AG04450 (cell line): Measurements from ENCODE around the gene EXOC6B. TPM values are rescaled to one million over a fixed set of nuclear protein-coding genes. Genes with fewer than 3 reads are reported as not detected.

Experiments
- CTCF ChIA-PET: fragments of 300-600, 350-600 bp; formaldehyde crosslinking; extraction: SDS; loops from one replicate; lab custom pipeline; 2022; ENCODE audit warnings: antibody characterized with exemption, inconsistent platforms; lab: Charles Lee
- POLR2A ChIA-PET: fragments of 350-600 bp; formaldehyde crosslinking; extraction: SDS; loops from one replicate; lab custom pipeline; 2021; ENCODE audit warnings: antibody characterized with exemption, inconsistent platforms; lab: Yijun Ruan, JAX
- DNase-seq: peaks from one replicate; pipeline ENCODE4 v3.0.0-alpha.2; 2011; ENCODE audit warnings: low read depth, low spot score
- H3K27ac ChIP-seq: one replicate; pipeline ENCODE4 v1.5.1; 2012; ENCODE audit warnings: low read depth, low read length, control low read depth
- H3K27me3 ChIP-seq: one replicate; pipeline ENCODE4 v1.6.0; 2012; ENCODE audit warnings: low read length; ENCODE audit not compliant: control insufficient read depth, insufficient read depth
- H3K4me3 ChIP-seq: 2 replicates; pipeline ENCODE4 v1.5.1; 2011; ENCODE audit warnings: mild to moderate bottlenecking, low read depth, low read length, control low read depth
- H3K9me3 ChIP-seq: 2 replicates; pipeline ENCODE4 v1.5.1; 2012; ENCODE audit warnings: low read length; ENCODE audit not compliant: control insufficient read depth, insufficient read depth
- polyA plus RNA-seq: library from polyadenylated mRNA; depleted of rRNA; stranded (reverse); fragments of >200 nt; gene quantifications from 2 replicates; pipeline ENCODE4 v1.2.3, GENCODE V29; 2011
- TF ChIP-seq, protein P1 (sequence below): IDR thresholded peaks from 2 replicates; pipeline ENCODE4 v1.5.1; 2011; ENCODE audit warnings: low read depth, low read length, control low read depth, inconsistent platforms

EXOC6B gene
- polyA plus RNA-seq, 1 experiment: 28.7 TPM

GRCh38 chr2:72138921-72139381 lies 686.9 kb downstream of the EXOC6B start:
- H3K27ac ChIP-seq: no peak overlapping the region
- ChIA-PET CTCF (interaction anchor here (1.7 to 2.0 kb wide), 2 partner anchors 215 to 336 kb away, joined by 5 to 7 read pairs; no protein-coding TSS in a partner anchor), POLR2A (no interaction called here)
- H3K9me3 ChIP-seq: peaks cover 6% of the 10 kb centered on the region
- peaks cover 43% of the 10 kb centered on the region for H3K27me3 ChIP-seq
- DNase-seq: no peak
- no peak overlapping the region for H3K4me3 ChIP-seq
- TF ChIP-seq, protein P1, sequence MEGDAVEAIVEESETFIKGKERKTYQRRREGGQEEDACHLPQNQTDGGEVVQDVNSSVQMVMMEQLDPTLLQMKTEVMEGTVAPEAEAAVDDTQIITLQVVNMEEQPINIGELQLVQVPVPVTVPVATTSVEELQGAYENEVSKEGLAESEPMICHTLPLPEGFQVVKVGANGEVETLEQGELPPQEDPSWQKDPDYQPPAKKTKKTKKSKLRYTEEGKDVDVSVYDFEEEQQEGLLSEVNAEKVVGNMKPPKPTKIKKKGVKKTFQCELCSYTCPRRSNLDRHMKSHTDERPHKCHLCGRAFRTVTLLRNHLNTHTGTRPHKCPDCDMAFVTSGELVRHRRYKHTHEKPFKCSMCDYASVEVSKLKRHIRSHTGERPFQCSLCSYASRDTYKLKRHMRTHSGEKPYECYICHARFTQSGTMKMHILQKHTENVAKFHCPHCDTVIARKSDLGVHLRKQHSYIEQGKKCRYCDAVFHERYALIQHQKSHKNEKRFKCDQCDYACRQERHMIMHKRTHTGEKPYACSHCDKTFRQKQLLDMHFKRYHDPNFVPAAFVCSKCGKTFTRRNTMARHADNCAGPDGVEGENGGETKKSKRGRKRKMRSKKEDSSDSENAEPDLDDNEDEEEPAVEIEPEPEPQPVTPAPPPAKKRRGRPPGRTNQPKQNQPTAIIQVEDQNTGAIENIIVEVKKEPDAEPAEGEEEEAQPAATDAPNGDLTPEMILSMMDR: no peak

DNA sequence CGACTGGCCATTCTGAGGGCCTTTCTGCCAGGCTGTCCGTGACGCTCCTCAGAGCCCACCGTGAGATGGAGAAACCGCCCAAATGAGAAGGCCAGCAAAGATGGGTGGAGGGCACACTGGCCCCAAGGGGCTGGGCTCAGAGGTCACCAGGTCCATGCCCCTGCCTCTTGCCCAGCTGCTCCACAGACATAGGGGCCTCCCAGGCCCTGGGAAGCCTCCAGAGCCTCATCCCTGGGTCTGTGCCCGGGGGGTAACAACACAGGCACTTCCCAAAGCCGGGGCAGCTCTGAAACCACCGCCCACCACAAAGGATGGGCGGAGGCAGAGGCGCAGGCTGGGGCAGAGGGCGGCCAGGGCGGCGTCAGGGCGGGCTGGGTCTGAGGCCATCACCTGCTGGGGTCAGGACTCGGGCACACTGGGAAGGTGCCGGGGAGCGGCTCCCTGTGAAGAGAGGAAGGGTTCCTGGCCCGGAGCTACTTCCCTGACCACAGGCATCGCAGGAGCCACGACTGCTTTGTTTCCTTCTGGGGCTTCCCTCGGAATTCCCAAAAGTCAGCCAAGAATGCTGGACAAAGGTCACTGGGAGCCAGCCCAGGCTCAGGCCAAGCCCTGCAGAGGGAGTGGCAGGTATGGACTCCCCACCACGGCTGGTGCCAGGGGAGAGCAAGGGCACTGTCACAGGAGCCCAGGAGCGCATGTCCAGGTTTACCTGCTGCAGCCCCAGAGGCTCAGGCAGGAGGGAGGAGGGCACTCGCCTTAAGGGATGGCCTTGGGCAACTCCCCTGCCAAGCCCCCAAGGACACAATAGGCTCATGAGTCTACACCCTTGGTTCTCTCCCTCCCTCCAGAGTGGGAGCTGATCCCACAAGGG lies 687.6 kb downstream of the EXOC6B start:
- ChIA-PET CTCF (interaction anchor here (0.6 to 2.0 kb wide), 14 partner anchors 10 to 545 kb away, joined by 3 to 10 read pairs (median 4); no protein-coding TSS in a partner anchor), POLR2A (no interaction called here)
- peaks cover 36% of the 10 kb centered on the region for H3K27me3 ChIP-seq
- TF ChIP-seq, protein P1: no peak
- H3K9me3 ChIP-seq: no peaks in the 10 kb centered on the region; the same call in 1 of the 2 replicates
- no peak overlapping the region for H3K4me3 ChIP-seq
- no peak overlapping the region for H3K27ac ChIP-seq
- no peak for DNase-seq

DNA sequence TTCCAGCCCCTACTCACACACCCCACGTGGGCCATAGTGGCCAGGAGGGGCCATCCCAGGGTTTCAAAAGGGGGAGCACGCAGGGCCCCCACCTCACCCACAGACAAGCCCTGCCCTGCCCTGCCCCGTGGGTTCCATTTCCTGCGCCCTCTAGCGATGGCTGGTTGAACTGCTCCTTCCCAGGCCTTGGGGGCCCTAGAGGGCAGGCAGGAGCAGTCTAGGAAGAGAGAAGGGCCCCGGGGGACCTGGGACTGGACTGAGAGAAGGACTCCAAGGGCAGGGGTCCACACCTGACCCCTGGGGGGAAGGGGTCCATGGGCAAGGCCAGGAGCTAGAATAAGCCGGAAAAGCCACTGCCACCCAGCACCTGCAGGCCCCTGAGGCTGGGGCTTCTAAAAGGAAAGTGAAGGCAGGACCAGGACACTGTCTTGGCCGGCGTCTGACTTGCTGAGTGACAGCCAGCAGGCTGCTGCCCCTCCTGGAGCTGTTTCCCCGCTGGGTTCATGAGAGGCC lies 688.3 kb downstream of the EXOC6B start:
- POLR2A ChIA-PET: no interaction called here
- DNase-seq: no peak

DNA sequence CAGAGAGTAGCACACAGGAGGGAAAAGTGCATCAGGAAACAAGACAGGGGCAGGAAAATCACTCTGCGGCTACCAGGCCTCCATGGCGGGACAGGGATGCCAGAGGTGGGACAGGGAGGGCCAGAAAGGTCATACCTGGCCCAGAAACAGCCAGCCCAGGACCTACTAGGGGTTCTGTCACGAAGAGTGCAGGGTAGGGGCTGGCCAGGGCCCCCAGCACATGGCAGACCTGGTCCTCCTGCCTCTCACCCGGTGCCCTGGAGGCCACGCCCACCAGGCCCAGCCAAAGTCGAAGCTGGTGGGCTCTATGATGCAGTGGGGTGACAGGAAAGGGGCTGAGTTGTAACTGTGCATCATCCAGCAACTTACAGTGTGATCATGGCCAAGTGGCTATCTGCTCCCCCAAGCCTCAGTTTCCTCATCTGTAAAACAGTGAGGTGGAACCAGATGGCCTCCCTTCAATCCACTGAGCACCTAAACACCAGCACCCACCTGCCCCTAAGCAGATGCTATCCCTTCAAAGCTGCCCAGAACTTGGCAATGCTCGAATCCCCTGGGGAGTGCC lies 688.8 kb downstream of the EXOC6B start:
- ChIA-PET CTCF (interaction anchor here (0.8 to 2.0 kb wide), 8 partner anchors 12 to 527 kb away, joined by 3 to 10 read pairs (median 6); no protein-coding TSS in a partner anchor), POLR2A (no interaction called here)
- Histone ChIP-seq H3K27me3 (peaks cover 29% of the 10 kb centered on the region), H3K9me3 (no peaks in the 10 kb centered on the region; the same call in 1 of the 2 replicates), H3K4me3 (no peak overlapping the region), H3K27ac (no peak overlapping the region)
- DNase-seq: no peak
- TF ChIP-seq, protein P1: no peak

More for the DNA sequence above, 688.3 kb downstream of the EXOC6B start:
- TF ChIP-seq, protein P1: peak; percentile 92
- Histone ChIP-seq H3K4me3 (no peak overlapping the region), H3K27me3 (peaks cover 29% of the 10 kb centered on the region), H3K27ac (no peak overlapping the region), H3K9me3 (no peaks in the 10 kb centered on the region; the same call in 1 of the 2 replicates)
- CTCF ChIA-PET: interaction anchor here (0.6 to 2.0 kb wide), 15 partner anchors 11 to 545 kb away, joined by 3 to 10 read pairs (median 4); no protein-coding TSS in a partner anchor
